ENCODE data around the gene PLCB1. TPM values are rescaled to one million over a fixed set of nuclear protein-coding genes. Genes with fewer than 3 reads are reported as not detected.

PLCB1 gene
- total and polyA plus RNA-seq, 2 experiments from 2014 or later = 14.9 to 20.7 TPM

DNA sequence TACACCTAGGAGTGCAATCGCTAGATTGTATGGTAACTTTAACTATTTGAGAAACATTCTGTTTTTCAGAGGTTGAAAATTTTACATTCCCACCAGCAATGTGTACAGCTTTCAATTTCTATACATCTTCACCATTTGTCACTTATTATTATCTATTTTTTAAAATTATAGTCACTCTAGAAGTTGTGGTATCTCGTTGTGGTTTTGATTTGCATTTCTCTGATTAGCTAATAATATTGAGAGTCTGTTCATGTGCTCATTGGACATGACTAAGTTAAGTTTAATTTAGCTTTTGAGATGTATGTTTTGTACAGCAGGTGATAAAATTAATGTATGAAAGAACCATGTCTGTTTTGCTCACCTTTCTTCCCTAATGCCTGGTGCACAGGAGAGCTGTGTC lies 34.8 kb upstream of the PLCB1 start (continued):
- TF ChIP-seq, protein P1, sequence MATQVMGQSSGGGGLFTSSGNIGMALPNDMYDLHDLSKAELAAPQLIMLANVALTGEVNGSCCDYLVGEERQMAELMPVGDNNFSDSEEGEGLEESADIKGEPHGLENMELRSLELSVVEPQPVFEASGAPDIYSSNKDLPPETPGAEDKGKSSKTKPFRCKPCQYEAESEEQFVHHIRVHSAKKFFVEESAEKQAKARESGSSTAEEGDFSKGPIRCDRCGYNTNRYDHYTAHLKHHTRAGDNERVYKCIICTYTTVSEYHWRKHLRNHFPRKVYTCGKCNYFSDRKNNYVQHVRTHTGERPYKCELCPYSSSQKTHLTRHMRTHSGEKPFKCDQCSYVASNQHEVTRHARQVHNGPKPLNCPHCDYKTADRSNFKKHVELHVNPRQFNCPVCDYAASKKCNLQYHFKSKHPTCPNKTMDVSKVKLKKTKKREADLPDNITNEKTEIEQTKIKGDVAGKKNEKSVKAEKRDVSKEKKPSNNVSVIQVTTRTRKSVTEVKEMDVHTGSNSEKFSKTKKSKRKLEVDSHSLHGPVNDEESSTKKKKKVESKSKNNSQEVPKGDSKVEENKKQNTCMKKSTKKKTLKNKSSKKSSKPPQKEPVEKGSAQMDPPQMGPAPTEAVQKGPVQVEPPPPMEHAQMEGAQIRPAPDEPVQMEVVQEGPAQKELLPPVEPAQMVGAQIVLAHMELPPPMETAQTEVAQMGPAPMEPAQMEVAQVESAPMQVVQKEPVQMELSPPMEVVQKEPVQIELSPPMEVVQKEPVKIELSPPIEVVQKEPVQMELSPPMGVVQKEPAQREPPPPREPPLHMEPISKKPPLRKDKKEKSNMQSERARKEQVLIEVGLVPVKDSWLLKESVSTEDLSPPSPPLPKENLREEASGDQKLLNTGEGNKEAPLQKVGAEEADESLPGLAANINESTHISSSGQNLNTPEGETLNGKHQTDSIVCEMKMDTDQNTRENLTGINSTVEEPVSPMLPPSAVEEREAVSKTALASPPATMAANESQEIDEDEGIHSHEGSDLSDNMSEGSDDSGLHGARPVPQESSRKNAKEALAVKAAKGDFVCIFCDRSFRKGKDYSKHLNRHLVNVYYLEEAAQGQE (IDR thresholded peaks at IDR 0.05; ENCODE audit: unreplicated experiment) = no peak
- no peak for TF ChIP-seq CREB1 (CRISPR knock-in tag; IDR thresholded peaks at IDR 0.05; ENCODE audit: low read depth)
- TF ChIP-seq, protein P2, sequence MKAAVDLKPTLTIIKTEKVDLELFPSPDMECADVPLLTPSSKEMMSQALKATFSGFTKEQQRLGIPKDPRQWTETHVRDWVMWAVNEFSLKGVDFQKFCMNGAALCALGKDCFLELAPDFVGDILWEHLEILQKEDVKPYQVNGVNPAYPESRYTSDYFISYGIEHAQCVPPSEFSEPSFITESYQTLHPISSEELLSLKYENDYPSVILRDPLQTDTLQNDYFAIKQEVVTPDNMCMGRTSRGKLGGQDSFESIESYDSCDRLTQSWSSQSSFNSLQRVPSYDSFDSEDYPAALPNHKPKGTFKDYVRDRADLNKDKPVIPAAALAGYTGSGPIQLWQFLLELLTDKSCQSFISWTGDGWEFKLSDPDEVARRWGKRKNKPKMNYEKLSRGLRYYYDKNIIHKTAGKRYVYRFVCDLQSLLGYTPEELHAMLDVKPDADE (IDR thresholded peaks at IDR 0.05) = no peak

DNA sequence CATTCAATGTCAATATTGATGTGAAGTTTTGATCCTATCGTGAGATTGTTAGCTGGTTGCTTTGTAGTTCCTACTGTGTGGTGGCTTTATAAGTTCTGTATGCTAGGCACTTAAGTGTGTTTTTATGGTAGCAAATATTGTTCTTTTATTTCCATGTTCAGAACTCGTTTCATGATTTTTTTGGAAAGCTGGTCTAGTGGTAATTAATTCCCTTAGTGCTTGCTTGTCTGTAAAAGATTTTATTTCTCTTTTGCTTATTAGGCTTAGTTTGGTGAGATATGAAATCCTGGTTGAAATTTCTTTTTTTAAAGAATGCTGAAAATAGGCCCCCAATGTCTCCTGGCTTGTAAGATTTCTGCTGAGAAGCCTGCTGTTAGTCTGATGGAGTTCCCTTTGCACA lies 27.8 kb upstream of the PLCB1 start:
- peaks cover 2% of the 10 kb centered on the region for H3K27me3 Mint-ChIP-seq (ENCODE audit: insufficient read depth, low read depth, poor library complexity)
- DNase-seq (ENCODE audit: low spot score) (no peak), ATAC-seq (no peak)
- Histone ChIP-seq H4K20me1 (replicated peaks; ENCODE audit: insufficient read depth) (no peaks in the 10 kb centered on the region), H3K27ac (ENCODE audit: low read depth) (no peak overlapping the region), H3K4me1 (ENCODE audit: insufficient read depth) (no peaks in the 10 kb centered on the region), H3K4me2 (no peak overlapping the region), H2AFZ (no peak overlapping the region), H3K27me3 (ENCODE audit: insufficient read depth) (no peaks in the 10 kb centered on the region), H3F3A (replicated peaks; ENCODE audit: low read depth) (no peaks in the 10 kb centered on the region), H3K36me3 (ENCODE audit: insufficient read depth) (peaks cover 5% of the 10 kb centered on the region; the same call in 1 of the 2 replicates), H3K79me2 (replicated peaks; ENCODE audit: insufficient read depth) (no peaks in the 10 kb centered on the region), H3K9me2 (ENCODE audit: insufficient read depth) (0 out of 2 replicates have a peak, but pooled peaks cover 3% of the 10 kb centered on the region), H3K4me3 (no peak overlapping the region)
- peaks cover 29% of the 10 kb centered on the region for H3K9me3 Mint-ChIP-seq
- no peak overlapping the region for H3K4me3 Mint-ChIP-seq
- no peaks in the 10 kb centered on the region for H3K4me1 Mint-ChIP-seq
- H3K36me3 Mint-ChIP-seq (ENCODE audit: low read depth) = peaks cover 12% of the 10 kb centered on the region
- H3K27ac Mint-ChIP-seq = no peak overlapping the region
- TF ChIP-seq POLR2AphosphoS5 (IDR thresholded peaks at IDR 0.05; ENCODE audit: low read depth) = no peak
- TF ChIP-seq, protein P3, sequence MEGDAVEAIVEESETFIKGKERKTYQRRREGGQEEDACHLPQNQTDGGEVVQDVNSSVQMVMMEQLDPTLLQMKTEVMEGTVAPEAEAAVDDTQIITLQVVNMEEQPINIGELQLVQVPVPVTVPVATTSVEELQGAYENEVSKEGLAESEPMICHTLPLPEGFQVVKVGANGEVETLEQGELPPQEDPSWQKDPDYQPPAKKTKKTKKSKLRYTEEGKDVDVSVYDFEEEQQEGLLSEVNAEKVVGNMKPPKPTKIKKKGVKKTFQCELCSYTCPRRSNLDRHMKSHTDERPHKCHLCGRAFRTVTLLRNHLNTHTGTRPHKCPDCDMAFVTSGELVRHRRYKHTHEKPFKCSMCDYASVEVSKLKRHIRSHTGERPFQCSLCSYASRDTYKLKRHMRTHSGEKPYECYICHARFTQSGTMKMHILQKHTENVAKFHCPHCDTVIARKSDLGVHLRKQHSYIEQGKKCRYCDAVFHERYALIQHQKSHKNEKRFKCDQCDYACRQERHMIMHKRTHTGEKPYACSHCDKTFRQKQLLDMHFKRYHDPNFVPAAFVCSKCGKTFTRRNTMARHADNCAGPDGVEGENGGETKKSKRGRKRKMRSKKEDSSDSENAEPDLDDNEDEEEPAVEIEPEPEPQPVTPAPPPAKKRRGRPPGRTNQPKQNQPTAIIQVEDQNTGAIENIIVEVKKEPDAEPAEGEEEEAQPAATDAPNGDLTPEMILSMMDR (conservative IDR thresholded peaks at IDR 0.05; ENCODE audit: low read depth in 2 of 2) = no peak
- TF ChIP-seq, protein P2 (IDR thresholded peaks at IDR 0.05) = no peak
- no peak for TF ChIP-seq ZNF114 (CRISPR knock-in tag; IDR thresholded peaks at IDR 0.05)
- TF ChIP-seq EZH2 (IDR thresholded peaks at IDR 0.05; ENCODE audit: low read depth, unreplicated experiment) = no peak
- no peak for TF ChIP-seq EZH2phosphoT487 (IDR thresholded peaks at IDR 0.05; ENCODE audit: unreplicated experiment)
- TF ChIP-seq, protein P1 (IDR thresholded peaks at IDR 0.05; ENCODE audit: unreplicated experiment) = no peak
- TF ChIP-seq CREB1 (CRISPR knock-in tag; IDR thresholded peaks at IDR 0.05; ENCODE audit: low read depth) = no peak
- TF ChIP-seq ZNF331 (CRISPR knock-in tag; IDR thresholded peaks at IDR 0.05; ENCODE audit: low read depth) = no peak
